ENCODE results near the gene ANKRD11.
"Not testable (repeated sequence)": the region's sequence is repeated elsewhere in the genome, so short reads cannot be mapped to it uniquely, and the experiment has no call there.

ANKRD11 gene

DNA sequence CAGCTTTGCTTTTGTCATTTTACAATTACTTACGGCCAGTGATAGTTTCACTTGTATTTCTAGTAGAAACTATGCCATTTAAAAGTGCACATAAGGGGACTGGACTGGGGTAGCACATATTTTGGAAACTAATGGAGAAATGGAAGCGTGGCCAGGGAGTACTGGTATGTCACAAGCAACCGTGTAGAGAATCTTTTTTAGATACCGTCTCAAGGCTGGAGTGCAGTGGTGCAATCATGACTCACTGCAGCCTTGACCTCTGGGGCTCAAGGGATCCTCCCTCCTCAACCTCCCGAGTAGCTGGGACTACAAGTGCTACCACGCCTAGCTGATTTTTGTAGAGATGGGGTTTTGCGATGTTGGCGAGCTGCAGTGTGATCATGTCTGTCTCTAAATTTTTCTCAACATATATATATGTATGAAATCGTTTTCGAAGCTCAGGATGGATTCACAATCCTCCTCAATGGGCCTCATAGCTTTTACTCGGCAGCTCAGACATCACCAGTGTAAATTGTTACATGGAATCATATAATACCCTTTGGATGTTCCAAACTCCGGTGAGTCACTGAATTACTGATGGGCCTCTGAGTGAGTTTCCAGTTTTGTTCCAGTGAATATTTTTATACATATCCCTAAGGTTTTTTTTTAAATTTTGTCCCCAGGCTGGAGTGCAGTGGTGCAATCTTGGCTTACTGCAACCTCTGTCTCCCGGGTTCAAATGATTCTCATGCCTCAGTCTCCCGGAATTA lies 221.2 kb downstream of the ANKRD11 start:
- DNase-seq (ENCODE audit: extremely low spot score), result no peak
- ChIA-PET POLR2A (interaction anchor here (0.6 kb wide), 1 partner anchor 216 kb away, joined by 4 read pairs; no protein-coding TSS in a partner anchor), CTCF (interaction anchor here (1.7 kb wide), 1 partner anchor 20 kb away, joined by 4 read pairs; no protein-coding TSS in a partner anchor)
- TF ChIP-seq, protein P1, sequence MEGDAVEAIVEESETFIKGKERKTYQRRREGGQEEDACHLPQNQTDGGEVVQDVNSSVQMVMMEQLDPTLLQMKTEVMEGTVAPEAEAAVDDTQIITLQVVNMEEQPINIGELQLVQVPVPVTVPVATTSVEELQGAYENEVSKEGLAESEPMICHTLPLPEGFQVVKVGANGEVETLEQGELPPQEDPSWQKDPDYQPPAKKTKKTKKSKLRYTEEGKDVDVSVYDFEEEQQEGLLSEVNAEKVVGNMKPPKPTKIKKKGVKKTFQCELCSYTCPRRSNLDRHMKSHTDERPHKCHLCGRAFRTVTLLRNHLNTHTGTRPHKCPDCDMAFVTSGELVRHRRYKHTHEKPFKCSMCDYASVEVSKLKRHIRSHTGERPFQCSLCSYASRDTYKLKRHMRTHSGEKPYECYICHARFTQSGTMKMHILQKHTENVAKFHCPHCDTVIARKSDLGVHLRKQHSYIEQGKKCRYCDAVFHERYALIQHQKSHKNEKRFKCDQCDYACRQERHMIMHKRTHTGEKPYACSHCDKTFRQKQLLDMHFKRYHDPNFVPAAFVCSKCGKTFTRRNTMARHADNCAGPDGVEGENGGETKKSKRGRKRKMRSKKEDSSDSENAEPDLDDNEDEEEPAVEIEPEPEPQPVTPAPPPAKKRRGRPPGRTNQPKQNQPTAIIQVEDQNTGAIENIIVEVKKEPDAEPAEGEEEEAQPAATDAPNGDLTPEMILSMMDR (IDR thresholded peaks at IDR 0.05; ENCODE audit: control extremely low read depth, extremely low read depth, low read depth, missing control alignments), result no peak

DNA sequence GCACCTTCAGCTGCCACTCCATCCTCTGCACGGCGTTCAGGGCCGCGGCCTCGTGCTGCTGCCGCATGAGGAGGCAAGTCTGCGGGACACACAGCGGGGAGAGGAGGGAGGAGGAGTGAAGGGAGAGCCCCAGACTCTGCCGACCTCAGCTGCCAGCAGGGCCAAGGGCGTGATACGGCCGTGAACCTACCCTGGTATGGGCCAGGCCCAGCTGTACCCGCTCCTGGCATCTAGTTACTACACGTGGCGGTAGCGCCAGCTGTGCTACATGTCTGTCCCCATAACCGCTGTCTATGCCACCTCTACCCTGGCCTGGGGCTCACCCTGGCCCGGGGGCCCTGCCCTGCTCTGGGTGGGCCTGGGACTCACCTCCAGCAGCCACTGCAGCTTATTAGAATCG lies 221.8 kb downstream of the ANKRD11 start:
- ChIA-PET CTCF (interaction anchor here (1.7 kb wide), 1 partner anchor 20 kb away, joined by 4 read pairs; no protein-coding TSS in a partner anchor), POLR2A (no interaction called here)
- DNase-seq (ENCODE audit: extremely low spot score), result no peak
- TF ChIP-seq, protein P1 (IDR thresholded peaks at IDR 0.05; ENCODE audit: control extremely low read depth, extremely low read depth, low read depth, missing control alignments), result no peak

DNA sequence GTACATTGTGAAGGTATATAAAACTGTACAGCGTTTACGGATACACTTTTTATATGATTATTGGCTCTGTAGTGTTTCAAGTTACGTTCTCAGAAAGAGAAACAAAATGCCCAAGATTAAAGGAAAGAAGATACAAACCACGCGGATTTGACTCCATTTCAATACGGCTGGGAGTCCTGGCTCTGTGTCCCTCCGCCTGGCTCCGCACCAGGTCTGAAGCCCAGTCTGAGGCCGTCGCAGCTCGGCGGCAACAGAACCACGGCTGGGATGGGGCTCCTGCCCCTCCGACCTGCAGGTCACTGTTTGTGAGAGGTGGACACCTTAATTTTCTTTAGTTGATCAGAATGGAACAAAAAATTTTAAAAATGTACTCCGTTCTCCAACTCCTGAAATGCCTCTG lies 222.6 kb downstream of the ANKRD11 start:
- CTCF ChIA-PET; DNase-seq (ENCODE audit: extremely low spot score); POLR2A ChIA-PET: not testable (repeated sequence)

DNA sequence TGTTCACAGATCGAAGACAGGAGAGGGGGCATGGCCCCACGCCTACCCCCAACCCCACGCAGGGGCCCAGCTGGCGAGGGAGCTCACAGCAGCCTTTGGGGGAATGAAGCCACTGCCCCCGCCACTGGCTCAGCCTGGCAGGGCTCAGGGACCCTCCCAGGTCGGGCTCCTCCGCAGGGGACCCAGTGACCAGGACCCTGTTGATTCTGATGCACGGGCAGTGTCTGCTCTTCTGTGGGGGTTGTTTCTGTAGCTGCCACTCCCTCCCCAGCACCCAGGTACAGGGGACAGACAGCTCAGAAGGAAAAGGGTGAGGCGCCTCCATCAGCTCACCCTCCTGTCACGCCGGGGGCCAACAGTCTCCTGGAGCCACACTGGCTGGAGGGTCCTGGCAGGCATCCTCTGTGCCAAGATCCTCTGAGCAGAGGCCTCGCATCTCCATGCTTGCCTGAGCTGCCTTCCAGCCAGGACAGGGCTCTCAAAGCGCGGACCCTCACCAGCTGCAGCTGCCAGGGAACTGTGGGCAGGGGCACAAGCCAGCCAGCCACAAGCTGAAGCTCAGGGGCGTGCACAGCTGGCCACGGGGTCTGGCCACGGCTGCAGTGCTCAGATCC lies 223.7 kb downstream of the ANKRD11 start:
- TF ChIP-seq, protein P1 (IDR thresholded peaks at IDR 0.05; ENCODE audit: control extremely low read depth, extremely low read depth, low read depth, missing control alignments), result no peak
- POLR2A ChIA-PET, result no interaction called here
- CTCF ChIA-PET, result interaction anchor here (1.3 kb wide), 1 partner anchor 15 kb away, joined by 4 read pairs; no protein-coding TSS in a partner anchor
- DNase-seq (ENCODE audit: extremely low spot score), result no peak

DNA sequence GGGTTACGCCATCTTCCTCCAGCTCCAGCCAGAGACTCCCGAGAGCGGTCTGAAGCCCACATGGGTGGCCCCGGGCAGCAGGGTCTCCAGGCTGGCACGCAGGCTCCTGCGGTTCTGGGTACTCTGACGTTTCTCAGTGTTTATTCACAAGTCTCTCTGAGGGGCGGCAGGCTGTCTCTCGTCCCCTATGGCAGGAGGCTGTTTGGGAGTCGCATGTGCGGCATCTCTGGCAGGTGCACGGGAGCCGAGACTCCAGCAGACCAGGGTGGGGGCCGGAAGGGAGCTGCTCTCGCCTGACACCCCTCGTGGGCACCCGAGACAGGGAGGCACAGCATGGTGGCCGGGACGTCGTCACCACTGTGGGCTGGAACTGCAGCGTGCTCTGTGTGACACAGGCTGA lies 224.7 kb downstream of the ANKRD11 start:
- ChIA-PET CTCF (interaction anchor here (1.3 kb wide), 1 partner anchor 16 kb away, joined by 4 read pairs; no protein-coding TSS in a partner anchor), POLR2A (no interaction called here)
- TF ChIP-seq, protein P1 (IDR thresholded peaks at IDR 0.05; ENCODE audit: control extremely low read depth, extremely low read depth, low read depth, missing control alignments), result no peak
- no peak for DNase-seq (ENCODE audit: extremely low spot score)

DNA sequence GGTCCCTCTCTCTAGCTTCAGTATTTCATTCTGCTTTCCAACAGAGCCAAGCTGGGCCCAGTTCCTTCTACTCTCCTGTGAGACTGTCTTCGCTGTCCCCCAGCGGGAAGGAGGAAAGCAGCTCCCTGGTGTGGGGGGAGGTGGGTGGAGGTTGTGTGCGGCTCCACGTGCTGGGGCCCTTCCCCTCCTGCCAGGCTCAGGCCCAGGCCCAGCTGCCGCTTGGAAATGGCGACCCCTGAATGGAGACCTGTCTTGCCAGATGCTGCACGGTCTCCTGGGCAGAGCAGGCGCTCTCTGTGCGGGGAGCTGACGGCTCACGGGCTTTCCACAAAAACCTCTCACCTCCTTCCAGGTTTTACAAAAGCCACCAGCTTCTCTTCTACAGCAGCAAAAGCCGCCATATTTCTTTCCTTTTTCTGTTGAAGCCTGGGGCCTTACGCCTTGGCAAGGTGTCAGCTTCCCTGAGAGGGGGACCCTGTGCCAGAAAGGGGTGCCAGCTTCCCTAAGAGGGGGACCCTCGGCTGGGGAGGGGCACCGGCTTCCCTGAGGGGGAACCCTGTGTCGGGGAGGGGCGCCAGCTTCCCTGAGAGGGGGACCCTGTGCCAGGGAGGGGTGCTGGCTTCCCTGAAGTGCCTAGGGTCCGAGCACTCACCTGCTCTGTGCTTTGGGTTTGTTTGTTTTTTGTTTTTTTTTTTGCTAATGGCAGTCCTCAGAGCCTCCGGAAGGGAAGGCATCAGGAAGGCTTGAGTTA lies 225.4 kb downstream of the ANKRD11 start:
- POLR2A ChIA-PET, result no interaction called here
- CTCF ChIA-PET, result interaction anchor here (1.2 to 1.5 kb wide), 6 partner anchors 10 to 292 kb away, joined by 3 to 5 read pairs (median 3); no protein-coding TSS in a partner anchor
- no peak for DNase-seq (ENCODE audit: extremely low spot score)

More for the DNA sequence above, 225.4 kb downstream of the ANKRD11 start:
- TF ChIP-seq, protein P1 (IDR thresholded peaks at IDR 0.05; ENCODE audit: control extremely low read depth, extremely low read depth, low read depth, missing control alignments), result no peak
